K562 treated with DMSO at 1 percent for 12 hours (cell line): Measurements from ENCODE around the gene KATNBL1. TPM values are rescaled to one million over a fixed set of nuclear protein-coding genes. Genes with fewer than 3 reads are reported as not detected.

Source experiments
- total RNA-seq: library from RNA; unstranded; fragments of 300-600 nt; gene quantifications from 2 replicates; pipeline ENCODE4 v1.2.3, GENCODE V29; 2022; ENCODE audit not compliant: insufficient read depth

Gene KATNBL1, protein sequence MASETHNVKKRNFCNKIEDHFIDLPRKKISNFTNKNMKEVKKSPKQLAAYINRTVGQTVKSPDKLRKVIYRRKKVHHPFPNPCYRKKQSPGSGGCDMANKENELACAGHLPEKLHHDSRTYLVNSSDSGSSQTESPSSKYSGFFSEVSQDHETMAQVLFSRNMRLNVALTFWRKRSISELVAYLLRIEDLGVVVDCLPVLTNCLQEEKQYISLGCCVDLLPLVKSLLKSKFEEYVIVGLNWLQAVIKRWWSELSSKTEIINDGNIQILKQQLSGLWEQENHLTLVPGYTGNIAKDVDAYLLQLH
- total RNA-seq, result 4.0 and 21.0 TPM in 2 replicates

DNA sequence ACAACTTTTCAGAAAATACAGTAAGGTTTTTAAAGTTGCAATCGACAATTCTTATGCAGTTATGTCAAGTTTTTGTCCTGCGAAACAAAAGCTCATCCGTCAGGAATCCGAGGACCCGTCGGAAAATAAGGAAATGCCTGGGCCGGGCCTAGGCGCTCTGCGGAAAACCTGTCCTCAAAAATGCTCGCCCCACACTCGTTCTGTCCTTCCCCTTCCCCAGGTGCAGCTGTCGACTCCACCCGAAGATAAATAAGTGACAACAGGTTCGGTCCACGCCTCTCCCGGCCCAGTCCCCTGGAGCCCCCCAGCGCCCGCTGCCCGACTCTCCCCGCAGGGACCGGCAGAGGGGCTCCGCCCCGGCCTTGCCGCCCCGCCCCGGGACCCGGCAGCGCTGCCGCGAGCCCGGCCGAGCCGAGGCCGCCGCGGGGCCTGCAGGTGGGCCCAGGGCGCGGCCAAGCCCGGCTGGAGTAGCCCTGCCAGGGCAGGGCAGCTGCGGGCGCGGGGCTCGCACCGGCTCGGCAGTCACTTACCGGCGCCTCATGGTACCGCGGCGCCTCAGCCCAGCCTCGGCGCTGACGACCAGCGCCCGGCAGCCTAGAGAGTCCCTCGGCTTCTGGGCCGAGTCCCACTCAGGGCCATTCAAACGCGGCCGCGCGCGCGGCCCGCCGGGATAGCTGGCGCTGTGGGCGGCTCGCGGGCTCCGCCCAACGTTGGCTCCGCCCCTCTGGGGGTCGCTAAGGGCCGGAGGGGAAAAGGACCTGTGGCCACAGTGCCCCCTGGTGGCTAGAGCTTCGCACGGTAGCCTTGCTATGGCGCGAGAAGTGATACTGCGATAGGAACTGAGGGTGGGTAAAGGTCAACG, at the start of gene KATNBL1:
Gene KATNBL1, minus strand, starts transcription at position 676 of the 862 bp plus-strand sequence. CDS start 46,420 bp downstream, outside the sequence.

DNA sequence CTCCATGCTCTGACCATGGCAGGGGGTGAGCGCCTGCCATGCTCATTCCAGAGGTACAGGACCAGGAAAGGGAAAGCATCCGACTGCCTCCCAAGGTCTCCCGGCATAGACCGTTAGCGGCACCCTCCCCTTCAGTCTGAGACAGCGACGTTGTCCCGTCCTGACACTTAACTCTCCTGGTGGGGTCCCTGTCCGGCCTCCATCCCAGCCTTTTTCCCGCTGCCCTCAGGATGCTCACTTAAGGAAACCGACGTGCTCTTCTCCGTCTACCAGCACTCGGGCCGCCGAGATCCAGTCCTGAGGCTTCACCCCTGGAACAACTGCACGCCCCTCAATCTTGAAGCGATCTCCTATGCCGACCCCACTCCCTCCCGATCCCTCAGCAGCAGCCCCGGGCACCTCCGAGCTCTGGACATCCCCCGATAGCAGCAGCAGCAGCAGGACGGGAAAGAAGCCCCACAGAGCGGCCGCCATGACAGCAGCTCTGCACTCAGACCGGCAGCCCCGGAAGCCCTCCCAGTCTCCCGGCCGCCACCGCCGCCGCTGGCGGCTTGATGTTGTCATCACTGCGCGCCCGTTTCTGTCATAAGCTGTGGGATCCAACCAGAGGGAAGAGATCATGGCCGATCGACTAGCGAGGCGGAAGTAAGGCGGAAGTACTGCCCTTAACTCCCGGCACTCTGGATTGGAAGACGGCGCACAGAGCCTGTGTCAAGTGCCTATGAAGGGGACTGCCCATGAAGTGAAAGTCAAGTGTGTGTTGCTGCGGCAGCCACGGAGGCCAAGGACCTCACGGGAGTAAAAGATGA, 108.3 kb downstream of the KATNBL1 start, which contains the start of the genes EMC7 and PGBD4:
Gene EMC7, minus strand, starts transcription at position 497 of the 809 bp plus-strand sequence. Its CDS starts 23 bp downstream, at position 474.
Gene PGBD4, plus strand, starts transcription at position 718 of the 809 bp plus-strand sequence. CDS start 449 bp downstream, outside the sequence.

Other genes with a start within 250 kb of the KATNBL1 start
- gene CHRM5, start 241.6 kb downstream of the KATNBL1 start, total RNA-seq, result not detected in 2 replicates
- 4.4 and 4.8 TPM in 2 replicates for gene AVEN, start 170.9 kb downstream of the KATNBL1 start, total RNA-seq
- 86.8 and 93.2 TPM in 2 replicates for gene EMC7, start 108.2 kb downstream of the KATNBL1 start, total RNA-seq
- gene PGBD4, start 108.0 kb downstream of the KATNBL1 start, total RNA-seq, result 0.22 and 1.2 TPM in 2 replicates
- gene EMC4, start 14.9 kb upstream of the KATNBL1 start, total RNA-seq, result 106 and 112 TPM in 2 replicates
- 2.2 and 12.6 TPM in 2 replicates for gene SLC12A6, start 127.7 kb upstream of the KATNBL1 start, total RNA-seq
- 271 and 365 TPM in 2 replicates for gene NOP10, start 133.0 kb upstream of the KATNBL1 start, total RNA-seq
- not detected in 2 replicates for gene NUTM1, start 133.2 kb upstream of the KATNBL1 start, total RNA-seq
- 16.3 and 24.5 TPM in 2 replicates for gene LPCAT4, start 157.1 kb upstream of the KATNBL1 start, total RNA-seq
- gene GOLGA8A, start 227.7 kb upstream of the KATNBL1 start, total RNA-seq, result 7.2 and 64.9 TPM in 2 replicates